Esophagus squamous epithelium (tissue), 5 donors: Measurements from ENCODE around the gene LRRIQ3. TPM values are rescaled to one million over a fixed set of nuclear protein-coding genes. Genes with fewer than 3 reads are reported as not detected.

Source experiments
- DNase-seq: peaks from one replicate; lab custom pipeline; 2025; lab: John Stamatoyannopoulos, UW
- H3K27ac ChIP-seq, 4 donors: fragments of 200-600 bp; sonication (generic); one replicate each; pipeline ENCODE4 v1.5.1; 2016 to 2019; ENCODE audit warnings: mild to moderate bottlenecking in 1 of 4
- H3K27me3 ChIP-seq, 4 donors: fragments of 200-600 bp; sonication (generic); 1 replicate in 3 of 4; 2 replicates in 1 of 4; pipeline versions ENCODE4 v1.5.1 to v1.6.0; 2017 to 2021; ENCODE audit warnings: antibody characterized with exemption in 1 of 4
- H3K36me3 ChIP-seq, 3 donors: fragments of 200-600 bp; sonication (generic); one replicate each; pipeline ENCODE4 v1.5.1; 2016 to 2019
- H3K4me1 ChIP-seq, 3 donors: fragments of 200-600 bp; sonication (generic); one replicate each; pipeline ENCODE4 v1.5.1; 2017 to 2019
- H3K4me3 ChIP-seq, 4 donors: fragments of 200-600 bp; sonication (generic); 1 replicate in 3 of 4; 2 replicates in 1 of 4; pipeline ENCODE4 v1.5.1; 2016 to 2019; ENCODE audit warnings: mild to moderate bottlenecking in 2 of 4, moderate library complexity in 1 of 4
- H3K9me3 ChIP-seq, 3 donors: fragments of 200-600 bp; sonication (generic); one replicate each; pipeline ENCODE4 v1.5.1; 2016 to 2019
- POLR2A ChIP-seq, 4 donors: fragments of 450-650 bp; IDR thresholded peaks; one replicate each; pipeline ENCODE4 v1.6.1; 2017; ENCODE audit warnings: antibody characterized with exemption in 4 of 4, mild to moderate bottlenecking in 4 of 4, moderate library complexity in 3 of 4
- WGBS, 2 donors: methylation state at CpG; one replicate each; pipeline ENCODE4 v1.1.5; 2018; 5-methylcytosine and 5-hydroxymethylcytosine counted together
- intact Hi-C: fragments of 100-400 bp; cut with DNase I; formaldehyde crosslinking; loops from one replicate; pipeline ENCODE4 v1.15.0; 2022
- total RNA-seq, 4 donors: library from RNA; depleted of rRNA; stranded (reverse); fragments of >200 nt; gene quantifications; one replicate each; pipeline ENCODE4 v1.1.0, GENCODE V29; 2016
- TF ChIP-seq, protein P1 (sequence below), 6 experiments: fragments of 450-650 bp in 4 of 6; fragments of 200-600 bp in 2 of 6; sonication (generic) in 2 of 6; IDR thresholded peaks; one replicate each; pipeline ENCODE4 v1.5.1; 2016 to 2019; ENCODE audit warnings: antibody characterized with exemption in 6 of 6, mild to moderate bottlenecking in 4 of 6, moderate library complexity in 4 of 6
- donor health status: DM: yes; HTN: yes; CAD: no.

Gene LRRIQ3
- total RNA-seq, 4 donors from 2014 or later: 0.23 to 0.57 (median 0.57) TPM; not detected in 1

DNA sequence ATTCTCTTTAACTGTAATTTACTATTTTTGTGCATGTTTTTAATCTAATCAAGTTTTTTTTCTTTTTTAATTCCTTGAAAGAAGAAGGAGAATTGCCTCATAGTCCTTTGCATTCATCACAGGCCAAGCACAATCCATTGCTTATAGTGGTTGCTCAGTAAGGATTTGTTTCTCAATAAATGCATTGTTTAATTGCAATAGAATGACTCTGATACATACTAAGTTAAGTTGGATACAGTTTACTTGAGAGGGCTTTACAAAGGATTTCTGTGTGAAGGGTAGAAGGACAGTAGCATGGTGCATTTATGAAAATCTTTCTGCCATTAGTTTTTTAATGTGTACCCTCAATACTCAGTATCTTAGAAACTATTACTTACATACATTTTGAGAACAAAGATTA, 186.2 kb downstream of the LRRIQ3 start:
- Histone ChIP-seq H3K9me3 (no peaks in the 10 kb centered on the region), H3K36me3 (no peaks in the 10 kb centered on the region), H3K4me1 (no peaks in the 10 kb centered on the region), H3K27ac (no peak overlapping the region), H3K4me3 (no peak overlapping the region), H3K27me3 (no peaks in the 10 kb centered on the region)
- intact Hi-C loops: no loop called here
- TF ChIP-seq, protein P1, sequence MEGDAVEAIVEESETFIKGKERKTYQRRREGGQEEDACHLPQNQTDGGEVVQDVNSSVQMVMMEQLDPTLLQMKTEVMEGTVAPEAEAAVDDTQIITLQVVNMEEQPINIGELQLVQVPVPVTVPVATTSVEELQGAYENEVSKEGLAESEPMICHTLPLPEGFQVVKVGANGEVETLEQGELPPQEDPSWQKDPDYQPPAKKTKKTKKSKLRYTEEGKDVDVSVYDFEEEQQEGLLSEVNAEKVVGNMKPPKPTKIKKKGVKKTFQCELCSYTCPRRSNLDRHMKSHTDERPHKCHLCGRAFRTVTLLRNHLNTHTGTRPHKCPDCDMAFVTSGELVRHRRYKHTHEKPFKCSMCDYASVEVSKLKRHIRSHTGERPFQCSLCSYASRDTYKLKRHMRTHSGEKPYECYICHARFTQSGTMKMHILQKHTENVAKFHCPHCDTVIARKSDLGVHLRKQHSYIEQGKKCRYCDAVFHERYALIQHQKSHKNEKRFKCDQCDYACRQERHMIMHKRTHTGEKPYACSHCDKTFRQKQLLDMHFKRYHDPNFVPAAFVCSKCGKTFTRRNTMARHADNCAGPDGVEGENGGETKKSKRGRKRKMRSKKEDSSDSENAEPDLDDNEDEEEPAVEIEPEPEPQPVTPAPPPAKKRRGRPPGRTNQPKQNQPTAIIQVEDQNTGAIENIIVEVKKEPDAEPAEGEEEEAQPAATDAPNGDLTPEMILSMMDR (IDR thresholded peaks at IDR 0.05): no peak
- no peak for TF ChIP-seq POLR2A (IDR thresholded peaks at IDR 0.05)
- no peak for DNase-seq

DNA sequence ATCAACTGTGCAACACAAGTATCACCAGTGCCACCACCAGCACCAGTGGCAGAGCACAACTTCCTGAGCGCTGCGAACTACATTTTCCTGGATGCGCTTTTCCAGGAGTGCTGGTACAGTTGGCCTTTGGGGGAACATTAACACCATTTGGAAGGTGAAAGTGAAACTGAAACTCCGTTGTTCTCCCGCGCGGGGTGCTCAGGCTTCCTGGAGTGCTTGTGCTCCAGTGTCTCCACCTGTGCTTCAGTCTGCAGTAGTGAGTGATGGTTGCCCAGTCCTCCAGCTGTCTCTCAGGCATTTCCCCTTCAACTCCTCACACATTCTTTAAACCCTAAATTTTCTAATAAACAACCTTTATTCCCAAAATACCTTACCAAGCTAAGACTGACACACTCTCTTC, 187.8 kb downstream of the LRRIQ3 start:
- no peak overlapping the region for H3K27ac ChIP-seq
- no peaks in the 10 kb centered on the region for H3K27me3 ChIP-seq
- H3K36me3 ChIP-seq: no peaks in the 10 kb centered on the region
- no peaks in the 10 kb centered on the region for H3K4me1 ChIP-seq
- intact Hi-C loops: no loop called here
- H3K9me3 ChIP-seq: no peaks in the 10 kb centered on the region
- no peak overlapping the region for H3K4me3 ChIP-seq
- TF ChIP-seq, protein P1 (IDR thresholded peaks at IDR 0.05): no peak
- no peak for TF ChIP-seq POLR2A (IDR thresholded peaks at IDR 0.05)
- 73 to 89% methylated on average over 6 to 7 of the region's 7 CpGs for WGBS, 2 donors
- no peak for DNase-seq

DNA sequence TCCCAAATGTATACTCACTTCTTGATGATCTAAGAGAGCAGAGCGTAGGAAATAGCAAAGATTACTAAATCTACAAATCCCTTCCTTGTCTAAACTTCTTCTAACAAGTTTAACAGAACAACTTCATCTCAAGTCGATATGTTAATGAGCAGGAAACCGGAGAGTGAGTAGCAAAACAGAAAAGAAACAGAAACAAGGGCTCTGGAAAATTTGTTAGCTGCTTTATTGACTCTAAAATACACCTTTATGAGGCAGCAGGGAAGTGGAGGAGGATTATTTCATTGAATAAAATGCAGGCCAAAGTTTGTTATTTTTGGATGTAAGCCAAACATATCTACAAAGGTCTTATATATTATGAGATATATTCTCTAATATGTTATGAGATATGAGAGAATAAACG, 192.4 kb downstream of the LRRIQ3 start:
- TF ChIP-seq, protein P1 (IDR thresholded peaks at IDR 0.05): no peak
- no peak for TF ChIP-seq POLR2A (IDR thresholded peaks at IDR 0.05)
- no peaks in the 10 kb centered on the region for H3K4me1 ChIP-seq
- H3K36me3 ChIP-seq: no peaks in the 10 kb centered on the region
- no peak for DNase-seq
- intact Hi-C loops: no loop called here
- 30 to 47% methylated on average over 4 of the region's 4 CpGs for WGBS, 2 donors
- no peaks in the 10 kb centered on the region for H3K9me3 ChIP-seq
- no peaks in the 10 kb centered on the region for H3K27me3 ChIP-seq
- H3K4me3 ChIP-seq: no peak overlapping the region
- no peak overlapping the region for H3K27ac ChIP-seq

DNA sequence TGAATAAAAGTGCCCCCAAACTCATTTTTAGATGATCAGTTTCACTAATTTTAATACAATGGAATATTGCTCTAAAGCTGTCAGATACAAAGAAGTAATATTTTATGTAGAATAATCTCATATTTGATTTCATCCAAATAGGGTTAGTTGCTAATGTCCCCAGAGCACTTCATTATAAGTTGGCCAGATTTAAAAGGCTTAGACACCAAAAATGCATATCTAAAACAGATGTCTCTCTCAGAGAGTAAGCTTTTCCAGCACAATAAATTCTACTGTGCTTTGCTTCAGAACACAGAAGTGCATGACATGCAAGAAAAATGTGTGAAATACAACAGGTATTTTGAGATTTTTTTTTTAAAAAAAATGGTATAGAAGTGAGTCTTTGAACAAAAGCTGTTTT, 194.2 kb downstream of the LRRIQ3 start:
- DNase-seq: no peak
- TF ChIP-seq, protein P1 (IDR thresholded peaks at IDR 0.05): no peak
- TF ChIP-seq POLR2A (IDR thresholded peaks at IDR 0.05): no peak
- Histone ChIP-seq H3K27ac (no peak overlapping the region), H3K4me1 (no peaks in the 10 kb centered on the region), H3K27me3 (no peaks in the 10 kb centered on the region), H3K4me3 (no peak overlapping the region), H3K9me3 (no peaks in the 10 kb centered on the region), H3K36me3 (no peaks in the 10 kb centered on the region)
- intact Hi-C loops: no loop called here

DNA sequence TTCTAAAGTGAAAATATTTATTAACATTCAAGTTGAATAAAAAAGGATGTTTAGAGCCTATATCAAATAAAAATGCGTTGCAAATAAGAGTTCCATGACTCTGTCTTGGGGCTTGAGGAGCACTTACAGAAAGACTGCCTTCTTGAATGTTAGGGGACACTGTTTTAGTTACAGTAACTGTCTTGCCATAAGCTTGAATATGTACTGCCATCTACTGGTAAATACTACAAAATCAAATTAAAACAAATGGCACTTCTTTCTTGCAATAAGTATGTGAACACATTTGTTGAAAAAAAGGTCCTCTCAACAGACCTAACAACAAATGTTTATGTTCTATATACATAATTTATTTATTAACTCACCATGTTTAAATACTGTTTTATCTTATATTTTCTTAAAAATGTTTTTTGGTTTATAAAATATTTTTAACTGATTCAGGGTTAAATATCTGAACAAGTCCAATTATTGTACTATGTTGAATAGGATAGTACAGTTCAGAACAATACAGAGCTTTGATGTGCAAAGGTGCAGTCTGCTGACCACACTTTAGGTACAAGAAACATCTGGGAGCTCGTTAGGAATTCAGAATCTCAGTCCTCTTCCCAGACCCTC, 199.5 kb downstream of the LRRIQ3 start:
- 7 to 11% methylated on average over 2 of the region's 2 CpGs for WGBS, 2 donors
- H3K9me3 ChIP-seq: no peaks in the 10 kb centered on the region
- peaks cover 0 to 2% (median 0%) of the 10 kb centered on the region in 4 donors for H3K27me3 ChIP-seq
- TF ChIP-seq POLR2A (IDR thresholded peaks at IDR 0.05): no peak
- TF ChIP-seq, protein P1 (IDR thresholded peaks at IDR 0.05): peak in 1 of 6 experiments; percentile 34
- no peaks in the 10 kb centered on the region for H3K36me3 ChIP-seq
- intact Hi-C loops: loop anchor here (10.0 kb wide), 1 partner anchor 164 kb away; no protein-coding TSS in a partner anchor
- no peak overlapping the region for H3K27ac ChIP-seq
- H3K4me3 ChIP-seq: no peak overlapping the region
- no peak for DNase-seq
- no peaks in the 10 kb centered on the region for H3K4me1 ChIP-seq
